GM21447 (cell line): ENCODE measurements around the gene RBM33.

ENCODE experiments used
- ATAC-seq: cut with Tn5 transposase; IDR thresholded peaks from one replicate; pipeline ENCODE4 v1.9.1; 2021; ENCODE audit not compliant: unreplicated experiment

Gene RBM33

GRCh38 chr7:155792315-155792960 lies 148.0 kb downstream of the RBM33 start:
- no peak for ATAC-seq

GRCh38 chr7:155792999-155793560 lies 148.6 kb downstream of the RBM33 start:
- no peak for ATAC-seq

GRCh38 chr7:155793720-155794119 lies 149.3 kb downstream of the RBM33 start:
- ATAC-seq = no peak

- ATAC-seq = no peak
These were observed 149.7 kb downstream of the RBM33 start for GRCh38 chr7:155794196-155794595.

GRCh38 chr7:155795401-155795800 lies 150.9 kb downstream of the RBM33 start:
- no peak for ATAC-seq

GRCh38 chr7:155795951-155796350 lies 151.5 kb downstream of the RBM33 start:
- ATAC-seq = no peak

- no peak for ATAC-seq
These were observed 152.2 kb downstream of the RBM33 start for GRCh38 chr7:155796381-155797261.

- no peak for ATAC-seq
These were observed 153.1 kb downstream of the RBM33 start for GRCh38 chr7:155797262-155798250.

- no peak for ATAC-seq
These were observed 154.4 kb downstream of the RBM33 start for GRCh38 chr7:155798673-155799439.

GRCh38 chr7:155799514-155799913 lies 155.1 kb downstream of the RBM33 start:
- ATAC-seq = no peak

- no peak for ATAC-seq
These were observed 155.8 kb downstream of the RBM33 start for GRCh38 chr7:155800301-155800700.

- ATAC-seq = no peak
These were observed 156.3 kb downstream of the RBM33 start for GRCh38 chr7:155800741-155801267.

- ATAC-seq = no peak
These were observed 157.8 kb downstream of the RBM33 start for GRCh38 chr7:155802291-155802690.

GRCh38 chr7:155802906-155803417 lies 158.5 kb downstream of the RBM33 start:
- no peak for ATAC-seq

- no peak for ATAC-seq
These were observed 159.2 kb downstream of the RBM33 start for GRCh38 chr7:155803418-155804376.

- no peak for ATAC-seq
These were observed 160.0 kb downstream of the RBM33 start for GRCh38 chr7:155804431-155804831.

- no peak for ATAC-seq
These were observed 160.7 kb downstream of the RBM33 start for GRCh38 chr7:155804897-155805825.

GRCh38 chr7:155805826-155806095 lies 161.3 kb downstream of the RBM33 start:
- ATAC-seq = no peak
